Ectodermal cell (in vitro differentiated cells): ENCODE measurements around the gene SLC41A2.
"Not testable (repeated sequence)": the region's sequence is repeated elsewhere in the genome, so short reads cannot be mapped to it uniquely, and the experiment has no call there.

Experiments used
- H3K27ac ChIP-seq: 2 replicates; pipeline ENCODE4 v1.7.0; 2013; ENCODE audit warnings: mild to moderate bottlenecking, low read depth, low read length; ENCODE audit not compliant: insufficient read depth, poor library complexity, severe bottlenecking
- H3K27me3 ChIP-seq: 2 replicates; pipeline ENCODE4 v1.7.0; 2013; ENCODE audit warnings: mild to moderate bottlenecking, low read length; ENCODE audit not compliant: insufficient read depth, control insufficient read depth, poor library complexity, severe bottlenecking
- H3K36me3 ChIP-seq: one replicate; pipeline ENCODE4 v1.7.0; 2013; ENCODE audit warnings: low read length; ENCODE audit not compliant: control insufficient read depth, insufficient read depth
- H3K4me1 ChIP-seq: one replicate; pipeline ENCODE4 v1.7.0; 2013; ENCODE audit warnings: low read length; ENCODE audit not compliant: control insufficient read depth, insufficient read depth
- H3K4me3 ChIP-seq: 2 replicates; pipeline ENCODE4 v1.7.0; 2013; ENCODE audit warnings: low read depth, low read length, control low read depth; ENCODE audit not compliant: insufficient read depth
- H3K9me3 ChIP-seq: 2 replicates; pipeline ENCODE4 v1.7.0; 2013; ENCODE audit warnings: mild to moderate bottlenecking, low read length, moderate library complexity; ENCODE audit not compliant: control insufficient read depth
- WGBS, 2 experiments: methylation state at CpG; one replicate each; pipeline ENCODE4 v1.1.7; 2013; ENCODE audit warnings: missing lambda C conversion rate in 2 of 2; 5-methylcytosine and 5-hydroxymethylcytosine counted together

The SLC41A2 gene

DNA sequence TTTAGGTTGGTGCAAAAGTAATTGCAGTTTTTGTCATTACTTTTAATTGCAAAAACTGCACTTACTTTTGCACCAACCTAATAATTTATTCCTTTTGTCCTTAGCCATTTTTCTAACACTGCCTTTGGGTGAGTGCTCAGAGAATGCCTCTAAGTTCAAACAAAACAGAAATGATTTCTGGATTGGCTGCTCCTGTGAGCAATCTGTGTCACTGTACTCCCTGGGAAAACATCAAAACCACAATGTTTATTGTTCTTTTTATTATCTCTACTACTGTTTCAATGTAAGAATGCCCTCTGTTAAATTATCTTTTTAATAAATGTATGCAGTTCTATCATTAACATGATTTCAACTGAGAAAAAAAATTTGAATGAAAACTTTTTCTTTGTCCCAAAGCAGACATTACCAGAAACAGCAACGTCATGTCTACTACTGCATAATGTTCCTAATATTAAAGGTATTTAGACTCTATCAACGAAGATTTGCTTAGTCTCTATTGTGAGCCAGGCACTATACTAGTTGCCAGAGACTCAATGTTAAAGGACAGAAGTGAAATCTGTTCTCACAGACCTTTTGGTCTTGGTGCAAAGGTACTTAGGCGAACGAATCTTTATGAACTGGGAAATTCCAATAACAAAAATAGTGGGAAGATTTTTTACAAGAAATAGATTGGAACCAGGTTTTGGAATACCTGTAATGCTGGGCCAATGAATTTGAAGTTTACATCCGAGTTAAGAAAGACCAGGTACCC is 6.2 kb downstream of the SLC41A2 start:
- Histone ChIP-seq H3K4me3 (no peak overlapping the region), H3K4me1 (no peaks in the 10 kb centered on the region), H3K36me3 (no peaks in the 10 kb centered on the region), H3K27ac (no peak overlapping the region), H3K27me3 (peaks cover 15% of the 10 kb centered on the region), H3K9me3 (no peaks in the 10 kb centered on the region)
- 91 to 92% methylated on average over 4 to 5 of the region's 5 CpGs for WGBS, 2 experiments

DNA sequence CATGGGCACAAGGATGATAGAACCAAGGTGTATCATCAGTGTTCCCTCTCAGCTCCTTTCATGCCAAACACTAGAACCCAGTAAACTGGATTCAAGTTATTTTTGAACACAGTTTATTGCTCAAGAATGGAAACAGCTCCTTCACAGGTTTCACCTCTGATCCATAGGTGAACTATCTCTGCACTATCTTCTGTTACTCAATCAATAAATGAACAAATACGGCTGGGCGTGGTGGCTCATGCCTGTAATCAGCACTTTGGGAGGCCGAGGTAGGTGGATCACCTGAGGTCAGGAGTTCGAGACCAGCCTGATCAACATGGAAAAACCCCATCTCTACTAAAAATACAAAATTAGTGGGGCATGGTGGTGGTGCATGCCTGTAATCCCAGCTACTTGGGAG is 9.4 kb downstream of the SLC41A2 start:
- H3K27ac ChIP-seq, H3K9me3 ChIP-seq, H3K36me3 ChIP-seq, H3K4me3 ChIP-seq, H3K4me1 ChIP-seq, H3K27me3 ChIP-seq: not testable (repeated sequence)
- 72 to 92% methylated on average over 3 to 4 of the region's 4 CpGs for WGBS, 2 experiments

DNA sequence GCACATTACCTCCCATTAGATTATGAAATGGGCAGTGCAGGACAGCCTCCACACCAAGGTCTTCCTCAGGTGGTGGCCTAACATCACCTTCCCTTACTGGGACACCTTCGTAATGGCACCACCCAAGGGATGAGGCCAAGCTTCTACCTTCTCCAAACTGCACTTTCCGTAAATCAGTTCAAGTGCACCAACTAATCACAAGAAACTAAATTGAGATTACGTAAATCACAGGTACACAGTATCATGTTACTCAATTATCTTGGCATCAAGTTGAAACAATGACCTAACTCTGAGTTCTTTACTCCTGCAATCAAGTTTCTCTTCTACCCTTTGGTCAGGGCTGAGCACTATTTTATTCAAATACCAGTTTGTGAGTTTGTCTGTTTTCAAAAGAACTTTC is 13.8 kb downstream of the SLC41A2 start:
- WGBS, 2 experiments = 94% methylated on average over 3 of the region's 3 CpGs
- H3K27me3 ChIP-seq = no peaks in the 10 kb centered on the region

DNA sequence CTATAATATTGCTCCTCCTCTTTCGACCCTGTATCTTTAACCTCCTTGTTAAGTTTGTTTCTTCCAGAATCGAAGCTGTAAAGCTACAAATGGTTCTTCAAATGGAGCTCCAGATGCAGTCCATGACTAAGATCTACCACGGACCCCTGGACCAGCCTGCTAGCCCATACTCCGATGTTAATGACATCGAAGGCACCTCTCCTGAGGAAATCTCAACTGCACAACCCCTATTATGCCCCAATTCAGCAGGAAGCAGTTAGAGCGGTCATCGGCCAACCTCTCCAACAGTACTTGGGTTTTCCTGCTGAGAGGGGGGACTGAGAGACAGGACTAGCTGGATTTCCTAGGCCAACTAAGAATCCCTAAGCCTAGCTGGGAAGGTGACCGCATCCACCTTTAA is 14.7 kb downstream of the SLC41A2 start:
- H3K9me3 ChIP-seq, H3K27me3 ChIP-seq, H3K36me3 ChIP-seq, H3K4me1 ChIP-seq, H3K27ac ChIP-seq, H3K4me3 ChIP-seq: not testable (repeated sequence)
- WGBS, 2 experiments = 85 to 95% methylated on average over 8 of the region's 8 CpGs

More for the DNA sequence above, 13.8 kb downstream of the SLC41A2 start:
- Histone ChIP-seq H3K36me3 (no peaks in the 10 kb centered on the region), H3K27ac (no peak overlapping the region), H3K4me3 (no peak overlapping the region), H3K9me3 (no peaks in the 10 kb centered on the region), H3K4me1 (no peaks in the 10 kb centered on the region)

DNA sequence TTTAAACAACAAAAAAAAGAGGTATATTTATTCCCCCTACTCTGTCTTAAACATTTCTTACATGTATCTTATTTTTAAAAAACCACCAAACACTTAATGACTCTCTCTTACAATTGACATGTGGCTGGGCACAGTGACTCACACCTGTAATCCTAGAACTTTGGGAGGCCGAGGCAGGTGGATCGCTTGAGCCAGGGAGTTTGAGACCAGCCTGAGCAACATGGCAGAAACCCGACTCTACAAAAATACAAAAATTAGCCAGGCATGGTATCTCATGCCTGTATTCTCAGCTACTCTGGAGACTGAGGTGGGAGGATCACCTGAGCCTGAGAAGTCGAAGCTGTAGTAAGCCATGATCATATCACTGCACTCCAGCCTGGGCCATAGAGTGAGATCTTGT is 16.0 kb downstream of the SLC41A2 start:
- H3K27me3 ChIP-seq = no peaks in the 10 kb centered on the region
- 93% methylated on average over 4 of the region's 4 CpGs for WGBS, 2 experiments
- H3K27ac ChIP-seq = no peak overlapping the region
- no peak overlapping the region for H3K4me3 ChIP-seq
- H3K9me3 ChIP-seq = no peaks in the 10 kb centered on the region
- no peaks in the 10 kb centered on the region for H3K4me1 ChIP-seq
- no peaks in the 10 kb centered on the region for H3K36me3 ChIP-seq

DNA sequence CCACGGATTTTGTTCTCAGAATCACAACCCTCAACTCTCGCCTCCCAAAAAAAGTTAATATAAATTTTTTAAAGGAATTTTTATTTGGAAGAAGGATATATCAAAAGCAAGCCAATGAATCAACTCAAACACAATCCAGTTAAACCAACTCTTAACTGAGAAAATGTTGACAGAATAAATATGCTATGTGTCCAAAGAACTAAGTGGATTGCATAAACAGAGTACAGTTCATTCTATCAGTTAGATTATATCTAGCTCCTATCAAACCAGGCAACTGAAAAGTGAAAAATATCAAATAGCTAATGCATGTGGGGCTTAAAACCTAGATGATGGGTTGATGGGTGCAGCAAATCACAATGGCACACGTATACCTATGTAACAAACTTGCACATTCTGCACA is 16.6 kb downstream of the SLC41A2 start:
- no peak overlapping the region for H3K4me3 ChIP-seq
- H3K36me3 ChIP-seq = no peaks in the 10 kb centered on the region
- H3K27ac ChIP-seq = no peak overlapping the region
- 100% methylated on average over 1 to 2 of the region's 3 CpGs for WGBS, 2 experiments
- no peaks in the 10 kb centered on the region for H3K27me3 ChIP-seq
- H3K4me1 ChIP-seq = no peaks in the 10 kb centered on the region
- H3K9me3 ChIP-seq = no peaks in the 10 kb centered on the region

DNA sequence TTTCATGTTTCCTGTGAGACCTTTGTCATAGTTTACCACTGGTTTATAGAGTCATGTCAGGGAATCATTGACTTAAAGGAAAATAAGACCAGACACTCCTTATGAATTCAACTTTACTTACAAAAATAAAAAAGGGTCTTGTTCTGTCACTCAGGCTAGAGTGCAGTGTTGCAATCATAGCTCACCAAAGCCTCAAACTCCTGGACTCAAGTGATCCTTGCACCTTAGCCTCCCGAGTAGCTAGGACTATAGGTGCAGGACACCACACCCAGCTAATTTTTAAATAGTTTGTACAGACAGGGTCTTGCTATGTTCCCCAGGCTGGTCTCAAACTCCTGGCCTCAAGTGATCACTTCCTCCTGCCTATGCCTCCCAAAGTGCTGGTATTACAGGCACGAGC is 19.0 kb downstream of the SLC41A2 start:
- Histone ChIP-seq H3K27me3 (no peaks in the 10 kb centered on the region), H3K9me3 (no peaks in the 10 kb centered on the region), H3K4me1 (no peaks in the 10 kb centered on the region), H3K36me3 (no peaks in the 10 kb centered on the region), H3K4me3 (no peak overlapping the region), H3K27ac (no peak overlapping the region)
- 86 to 88% methylated on average over 1 of the region's 2 CpGs for WGBS, 2 experiments

DNA sequence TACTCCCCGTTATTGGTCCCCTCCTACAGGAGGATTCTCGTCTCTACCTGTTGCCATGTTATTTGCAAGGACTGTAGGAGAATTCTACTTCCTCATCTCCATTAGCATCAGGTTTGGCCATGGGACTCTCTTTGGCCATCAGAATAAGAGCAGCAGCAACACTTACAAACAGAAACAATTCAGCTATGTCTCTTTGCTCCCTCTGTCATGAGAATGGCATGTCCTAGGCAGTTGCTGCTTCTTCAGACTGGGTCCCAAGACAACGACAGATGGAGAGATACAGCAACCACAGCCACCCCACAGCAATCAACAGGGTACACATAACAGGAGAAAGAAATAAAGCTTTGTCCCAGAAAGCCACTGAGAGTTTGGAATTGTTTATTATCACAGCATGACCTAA is 19.7 kb downstream of the SLC41A2 start:
- Histone ChIP-seq H3K36me3 (no peaks in the 10 kb centered on the region), H3K27me3 (no peaks in the 10 kb centered on the region), H3K27ac (no peak overlapping the region), H3K4me1 (no peaks in the 10 kb centered on the region), H3K9me3 (no peaks in the 10 kb centered on the region), H3K4me3 (no peak overlapping the region)
- 55 to 67% methylated on average over 3 of the region's 3 CpGs for WGBS, 2 experiments

DNA sequence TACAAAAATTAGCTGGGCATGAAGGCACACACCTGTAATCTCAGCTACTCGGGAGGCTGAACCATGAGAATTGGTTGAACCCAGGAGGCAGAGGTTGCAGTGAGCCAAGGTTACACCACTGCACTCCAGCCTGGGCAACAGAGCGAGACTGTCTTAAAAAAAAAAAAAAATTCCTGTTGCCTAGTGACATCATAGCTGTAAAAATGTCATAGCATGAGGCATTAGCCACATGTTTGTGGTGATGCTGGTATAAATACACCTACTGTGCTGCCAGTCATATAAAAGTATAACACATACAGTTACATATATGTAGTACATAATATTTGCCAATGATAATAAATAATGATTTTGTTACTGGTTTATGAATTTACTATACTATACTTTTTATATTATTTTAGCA is 22.2 kb downstream of the SLC41A2 start:
- no peaks in the 10 kb centered on the region for H3K4me1 ChIP-seq
- H3K36me3 ChIP-seq = no peaks in the 10 kb centered on the region
- H3K4me3 ChIP-seq = no peak overlapping the region
- no peaks in the 10 kb centered on the region for H3K27me3 ChIP-seq
- no peak overlapping the region for H3K27ac ChIP-seq
- no peaks in the 10 kb centered on the region for H3K9me3 ChIP-seq
- 94 to 96% methylated on average over 2 of the region's 2 CpGs for WGBS, 2 experiments

DNA sequence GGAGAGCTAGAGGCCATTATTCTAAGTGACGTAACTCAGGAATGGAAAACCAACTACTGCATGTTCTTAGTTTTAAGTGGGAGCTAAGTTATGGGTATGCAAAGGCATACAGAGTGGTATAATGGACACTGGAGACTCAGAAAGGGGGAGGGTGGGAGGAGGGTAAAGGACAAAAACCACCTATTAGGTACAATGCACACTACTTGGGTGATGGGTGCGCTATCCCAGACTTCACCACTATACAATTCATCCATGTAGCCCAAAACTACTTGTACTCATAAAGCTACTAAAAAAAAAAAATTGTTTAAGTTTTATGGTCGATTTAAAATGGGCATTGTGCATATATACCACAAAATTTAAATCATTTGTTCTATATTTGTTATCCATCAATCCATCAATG is 24.3 kb downstream of the SLC41A2 start:
- no peaks in the 10 kb centered on the region for H3K4me1 ChIP-seq
- no peaks in the 10 kb centered on the region for H3K36me3 ChIP-seq
- no peaks in the 10 kb centered on the region for H3K9me3 ChIP-seq
- WGBS, 2 experiments = 40 to 50% methylated on average over 2 of the region's 3 CpGs
- no peaks in the 10 kb centered on the region for H3K27me3 ChIP-seq
- no peak overlapping the region for H3K4me3 ChIP-seq
- no peak overlapping the region for H3K27ac ChIP-seq

DNA sequence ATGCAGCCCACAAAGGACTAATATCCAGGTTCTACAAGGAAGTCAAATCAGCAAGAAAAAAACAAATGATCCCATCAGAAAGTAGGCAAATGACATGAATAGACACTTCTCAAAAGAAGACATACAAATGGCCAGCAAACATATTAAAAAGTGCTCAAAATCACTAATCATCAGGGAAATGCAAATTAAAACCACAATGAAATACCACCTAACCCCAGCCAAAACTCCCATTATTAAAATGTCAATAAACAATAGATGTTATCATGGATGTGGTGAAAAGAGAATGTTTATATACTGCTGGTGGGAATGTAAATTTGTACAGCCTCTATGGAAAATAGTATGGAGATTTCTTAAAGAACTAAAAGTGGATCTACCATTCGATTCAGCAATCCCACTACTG is 25.0 kb downstream of the SLC41A2 start:
- H3K4me3 ChIP-seq = no peak overlapping the region
- WGBS, 2 experiments = 79 to 100% methylated on average over 1 of the region's 1 CpG

More for the DNA sequence above, 25.0 kb downstream of the SLC41A2 start:
- H3K4me1 ChIP-seq = no peaks in the 10 kb centered on the region
- H3K36me3 ChIP-seq = no peaks in the 10 kb centered on the region
- H3K9me3 ChIP-seq = no peaks in the 10 kb centered on the region
- H3K27me3 ChIP-seq = no peaks in the 10 kb centered on the region
- H3K27ac ChIP-seq = no peak overlapping the region
